ENCODE data around the gene SIRT3.

- TF ChIP-seq, protein P1, sequence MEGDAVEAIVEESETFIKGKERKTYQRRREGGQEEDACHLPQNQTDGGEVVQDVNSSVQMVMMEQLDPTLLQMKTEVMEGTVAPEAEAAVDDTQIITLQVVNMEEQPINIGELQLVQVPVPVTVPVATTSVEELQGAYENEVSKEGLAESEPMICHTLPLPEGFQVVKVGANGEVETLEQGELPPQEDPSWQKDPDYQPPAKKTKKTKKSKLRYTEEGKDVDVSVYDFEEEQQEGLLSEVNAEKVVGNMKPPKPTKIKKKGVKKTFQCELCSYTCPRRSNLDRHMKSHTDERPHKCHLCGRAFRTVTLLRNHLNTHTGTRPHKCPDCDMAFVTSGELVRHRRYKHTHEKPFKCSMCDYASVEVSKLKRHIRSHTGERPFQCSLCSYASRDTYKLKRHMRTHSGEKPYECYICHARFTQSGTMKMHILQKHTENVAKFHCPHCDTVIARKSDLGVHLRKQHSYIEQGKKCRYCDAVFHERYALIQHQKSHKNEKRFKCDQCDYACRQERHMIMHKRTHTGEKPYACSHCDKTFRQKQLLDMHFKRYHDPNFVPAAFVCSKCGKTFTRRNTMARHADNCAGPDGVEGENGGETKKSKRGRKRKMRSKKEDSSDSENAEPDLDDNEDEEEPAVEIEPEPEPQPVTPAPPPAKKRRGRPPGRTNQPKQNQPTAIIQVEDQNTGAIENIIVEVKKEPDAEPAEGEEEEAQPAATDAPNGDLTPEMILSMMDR (IDR thresholded peaks at IDR 0.05) = no peak
- no peak for TF ChIP-seq POLR2A (IDR thresholded peaks at IDR 0.05)
Measured at GRCh38 chr11:212150-213100, 23.7 kb downstream of the SIRT3 start.
